ENCODE results near the gene RPS2. TPM values are rescaled to one million over a fixed set of nuclear protein-coding genes. Genes with fewer than 3 reads are reported as not detected.
"Not testable (repeated sequence)": the region's sequence is repeated elsewhere in the genome, so short reads cannot be mapped to it uniquely, and the experiment has no call there.

The RPS2 gene
- total RNA-seq, 2 experiments from 2014 or later: 3,604 to 3,755 TPM

DNA sequence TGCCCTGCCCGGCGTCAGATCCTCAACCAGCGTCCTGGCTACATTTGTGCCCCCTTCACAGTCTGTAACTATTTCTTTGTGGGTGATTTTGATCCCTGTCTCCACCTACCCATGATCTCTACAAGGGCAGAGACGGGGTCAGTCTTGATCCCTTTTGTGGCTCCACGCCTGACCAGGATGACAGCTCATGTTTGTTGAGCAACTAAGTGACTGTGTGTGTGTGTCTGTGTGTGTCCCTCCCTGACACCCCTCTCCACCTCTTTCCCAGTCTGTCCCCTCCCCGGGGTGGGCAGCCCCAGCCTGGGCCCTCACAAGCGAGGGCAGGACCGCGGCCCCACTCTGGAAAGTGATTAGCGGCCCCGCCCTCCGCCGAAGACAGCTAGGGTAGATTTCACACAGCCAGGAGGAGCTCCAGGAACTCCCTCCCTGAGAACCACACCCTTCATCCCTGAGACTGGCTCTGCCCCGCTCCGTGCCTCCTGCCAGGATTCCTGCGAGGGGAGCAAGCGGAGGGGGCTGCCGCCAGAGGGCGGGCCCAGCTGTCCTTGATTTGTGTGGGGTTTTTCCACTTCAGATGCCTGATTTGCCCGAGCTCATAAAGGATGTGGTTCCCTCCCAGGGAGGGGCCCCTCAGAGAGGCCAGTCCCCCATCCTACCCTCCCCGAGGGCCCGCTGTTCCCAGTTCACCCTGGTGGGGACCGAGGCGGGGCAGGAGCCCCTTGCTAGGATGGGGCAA lies 41.2 kb downstream of the RPS2 start:
- ATAC-seq (ENCODE audit: poor library complexity) (no peak), DNase-seq (peak in 3 of 14 experiments; percentile 23 to 53 (median 52))
- TF ChIP-seq, protein P1, sequence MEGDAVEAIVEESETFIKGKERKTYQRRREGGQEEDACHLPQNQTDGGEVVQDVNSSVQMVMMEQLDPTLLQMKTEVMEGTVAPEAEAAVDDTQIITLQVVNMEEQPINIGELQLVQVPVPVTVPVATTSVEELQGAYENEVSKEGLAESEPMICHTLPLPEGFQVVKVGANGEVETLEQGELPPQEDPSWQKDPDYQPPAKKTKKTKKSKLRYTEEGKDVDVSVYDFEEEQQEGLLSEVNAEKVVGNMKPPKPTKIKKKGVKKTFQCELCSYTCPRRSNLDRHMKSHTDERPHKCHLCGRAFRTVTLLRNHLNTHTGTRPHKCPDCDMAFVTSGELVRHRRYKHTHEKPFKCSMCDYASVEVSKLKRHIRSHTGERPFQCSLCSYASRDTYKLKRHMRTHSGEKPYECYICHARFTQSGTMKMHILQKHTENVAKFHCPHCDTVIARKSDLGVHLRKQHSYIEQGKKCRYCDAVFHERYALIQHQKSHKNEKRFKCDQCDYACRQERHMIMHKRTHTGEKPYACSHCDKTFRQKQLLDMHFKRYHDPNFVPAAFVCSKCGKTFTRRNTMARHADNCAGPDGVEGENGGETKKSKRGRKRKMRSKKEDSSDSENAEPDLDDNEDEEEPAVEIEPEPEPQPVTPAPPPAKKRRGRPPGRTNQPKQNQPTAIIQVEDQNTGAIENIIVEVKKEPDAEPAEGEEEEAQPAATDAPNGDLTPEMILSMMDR (IDR thresholded peaks at IDR 0.05): no peak
- Mint-ChIP-seq H3K27ac (no peak overlapping the region), H3K4me3 (no peak overlapping the region), H3K9me3 (no peaks in the 10 kb centered on the region), H3K4me1 (ENCODE audit: low read depth) (no peaks in the 10 kb centered on the region), H3K36me3 (ENCODE audit: low read depth) (no peaks in the 10 kb centered on the region), H3K27me3 (peaks cover 49% of the 10 kb centered on the region)
- H3K27me3 ChIP-seq (ENCODE audit: control insufficient read depth in 1 of 2, insufficient read depth in 2 of 2, low read length in 2 of 2): peaks cover 39 to 48% of the 10 kb centered on the region in 2 experiments
- no peak overlapping the region for H3K27ac ChIP-seq (ENCODE audit: low read depth in 1 of 2, low read length in 2 of 2)
- H3K36me3 ChIP-seq (ENCODE audit: insufficient read depth, low read length): no peaks in the 10 kb centered on the region
- H3K4me3 ChIP-seq (ENCODE audit: low read length): no peak overlapping the region
- ChIA-PET CTCF (interaction anchor here (1.0 kb wide), 1 partner anchor 217 kb away, joined by 4 read pairs; no protein-coding TSS in a partner anchor), POLR2A (no interaction called here)
- H3K9me3 ChIP-seq (ENCODE audit: control insufficient read depth in 1 of 2, insufficient read depth in 1 of 2, low read length in 2 of 2): peaks cover 0 to 30% of the 10 kb centered on the region in 2 experiments
- H3K4me1 ChIP-seq (ENCODE audit: insufficient read depth, low read length): peaks cover 11% of the 10 kb centered on the region
- intact Hi-C loops (cut with DNase I, micrococcal nuclease): no loop called here

DNA sequence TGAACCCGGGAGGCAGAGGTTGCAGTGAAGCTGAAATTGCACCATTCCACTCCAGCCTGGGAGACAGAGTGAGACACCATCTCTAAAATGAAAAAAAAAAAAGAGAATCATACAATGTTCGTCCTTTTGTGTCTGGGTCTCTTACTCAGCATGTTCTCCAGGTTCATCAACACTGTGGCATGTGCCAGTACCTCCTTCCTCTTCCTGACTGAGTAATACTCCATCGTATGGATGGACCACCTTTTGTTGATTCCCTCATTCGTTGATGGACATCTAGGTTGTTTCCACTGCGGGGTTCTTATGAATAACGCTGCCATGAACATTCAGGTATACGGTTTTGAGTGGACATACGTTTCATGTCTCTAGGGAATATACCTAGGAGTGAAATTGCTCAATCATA lies 42.3 kb downstream of the RPS2 start:
- no peak for ATAC-seq (ENCODE audit: poor library complexity)
- TF ChIP-seq, protein P1 (IDR thresholded peaks at IDR 0.05): no peak
- Histone ChIP-seq H3K27ac (ENCODE audit: low read depth in 1 of 2, low read length in 2 of 2) (no peak overlapping the region), H3K27me3 (ENCODE audit: control insufficient read depth in 1 of 2, insufficient read depth in 2 of 2, low read length in 2 of 2) (peaks cover 43 to 52% of the 10 kb centered on the region in 2 experiments), H3K4me3 (ENCODE audit: low read length) (no peak overlapping the region), H3K9me3 (ENCODE audit: control insufficient read depth in 1 of 2, insufficient read depth in 1 of 2, low read length in 2 of 2) (peaks cover 0 to 35% of the 10 kb centered on the region in 2 experiments), H3K4me1 (ENCODE audit: insufficient read depth, low read length) (peaks cover 13% of the 10 kb centered on the region), H3K36me3 (ENCODE audit: insufficient read depth, low read length) (no peaks in the 10 kb centered on the region)
- ChIA-PET POLR2A (interaction anchor here (0.6 kb wide), 1 partner anchor 189 kb away, joined by 3 read pairs; no protein-coding TSS in a partner anchor), CTCF (no interaction called here)
- DNase-seq: no peak
- no peak overlapping the region for H3K4me3 Mint-ChIP-seq
- no peaks in the 10 kb centered on the region for H3K4me1 Mint-ChIP-seq (ENCODE audit: low read depth)
- intact Hi-C loops (cut with DNase I, micrococcal nuclease): no loop called here
- no peaks in the 10 kb centered on the region for H3K9me3 Mint-ChIP-seq
- H3K36me3 Mint-ChIP-seq (ENCODE audit: low read depth): no peaks in the 10 kb centered on the region
- peaks cover 49% of the 10 kb centered on the region for H3K27me3 Mint-ChIP-seq
- H3K27ac Mint-ChIP-seq: no peak overlapping the region

DNA sequence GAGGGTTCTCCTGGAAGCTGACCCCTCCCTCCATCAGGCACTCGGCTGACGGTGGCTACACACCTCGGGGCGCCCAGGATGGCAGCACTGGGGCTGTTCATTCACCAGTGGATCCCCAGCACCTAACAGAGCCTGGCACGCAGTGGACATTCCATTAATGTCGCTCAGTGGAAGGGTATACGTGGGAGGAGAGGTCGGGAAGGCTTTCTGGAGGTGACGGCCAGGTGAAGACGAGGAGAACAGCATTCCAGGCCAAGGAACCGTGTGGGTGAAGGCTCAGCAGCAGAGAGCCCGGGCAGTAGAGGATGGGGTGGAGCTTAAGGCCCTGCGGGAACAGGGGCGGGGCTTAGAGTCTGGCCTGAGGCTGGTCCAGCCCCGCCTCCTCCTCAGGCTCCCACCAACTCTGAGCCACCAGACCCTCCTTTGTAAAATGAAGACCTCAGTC lies 43.9 kb downstream of the RPS2 start:
- Histone ChIP-seq H3K27ac (ENCODE audit: low read depth in 1 of 2, low read length in 2 of 2) (no peak overlapping the region), H3K4me3 (ENCODE audit: low read length) (no peak overlapping the region), H3K4me1 (ENCODE audit: insufficient read depth, low read length) (peaks cover 14% of the 10 kb centered on the region), H3K36me3 (ENCODE audit: insufficient read depth, low read length) (no peaks in the 10 kb centered on the region), H3K9me3 (ENCODE audit: control insufficient read depth in 1 of 2, insufficient read depth in 1 of 2, low read length in 2 of 2) (peaks cover 0 to 40% of the 10 kb centered on the region in 2 experiments), H3K27me3 (ENCODE audit: control insufficient read depth in 1 of 2, insufficient read depth in 2 of 2, low read length in 2 of 2) (peaks cover 49 to 68% of the 10 kb centered on the region in 2 experiments)
- Mint-ChIP-seq H3K36me3 (ENCODE audit: low read depth) (no peaks in the 10 kb centered on the region), H3K27ac (no peak overlapping the region), H3K27me3 (peaks cover 62% of the 10 kb centered on the region), H3K9me3 (no peaks in the 10 kb centered on the region), H3K4me3 (no peak overlapping the region), H3K4me1 (ENCODE audit: low read depth) (no peaks in the 10 kb centered on the region)
- CTCF ChIA-PET: no interaction called here
- no peak for ATAC-seq (ENCODE audit: poor library complexity)
- TF ChIP-seq, protein P1 (IDR thresholded peaks at IDR 0.05): no peak
- intact Hi-C loops (cut with DNase I, micrococcal nuclease): no loop called here
- DNase-seq: no peak
- POLR2A ChIA-PET: no interaction called here

DNA sequence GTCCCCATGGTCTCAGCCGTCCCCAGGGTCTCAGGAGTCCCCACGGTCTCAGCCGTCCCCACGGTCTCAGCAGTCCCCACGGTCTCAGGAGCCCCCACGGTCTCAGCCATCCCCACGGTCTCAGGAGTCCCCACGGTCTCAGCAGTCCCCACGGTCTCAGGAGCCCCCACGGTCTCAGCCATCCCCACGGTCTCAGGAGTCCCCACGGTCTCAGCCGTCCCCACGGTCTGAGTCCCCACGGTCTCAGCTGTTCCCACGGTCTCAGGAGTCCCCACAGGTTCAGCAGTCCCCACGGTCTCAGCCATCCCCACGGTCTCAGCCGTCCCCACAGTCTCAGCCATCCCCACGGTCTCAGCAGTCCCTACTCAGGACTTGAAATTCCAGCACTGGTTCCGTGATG lies 44.5 kb downstream of the RPS2 start:
- ATAC-seq (ENCODE audit: poor library complexity); intact Hi-C loops (cut with DNase I, micrococcal nuclease); H3K4me3 ChIP-seq (ENCODE audit: low read length); H3K36me3 Mint-ChIP-seq (ENCODE audit: low read depth); POLR2A ChIA-PET; H3K36me3 ChIP-seq (ENCODE audit: insufficient read depth, low read length); CTCF ChIA-PET; H3K27ac Mint-ChIP-seq; DNase-seq; H3K4me1 Mint-ChIP-seq (ENCODE audit: low read depth); H3K4me3 Mint-ChIP-seq; H3K27ac ChIP-seq (ENCODE audit: low read depth in 1 of 2, low read length in 2 of 2); H3K9me3 Mint-ChIP-seq: not testable (repeated sequence)
- Histone ChIP-seq H3K4me1 (ENCODE audit: insufficient read depth, low read length) (peaks cover 14% of the 10 kb centered on the region), H3K9me3 (ENCODE audit: control insufficient read depth in 1 of 2, insufficient read depth in 1 of 2, low read length in 2 of 2) (peaks cover 0 to 42% of the 10 kb centered on the region in 2 experiments), H3K27me3 (ENCODE audit: control insufficient read depth in 1 of 2, insufficient read depth in 2 of 2, low read length in 2 of 2) (peaks cover 51 to 72% of the 10 kb centered on the region in 2 experiments)
- H3K27me3 Mint-ChIP-seq: peaks cover 68% of the 10 kb centered on the region
